Peyer's patch (tissue), 4 donors: ENCODE data around the gene CYP4F22. TPM values are rescaled to one million over a fixed set of nuclear protein-coding genes. Genes with fewer than 3 reads are reported as not detected.
"Not testable (repeated sequence)": the region's sequence is repeated elsewhere in the genome, so short reads cannot be mapped to it uniquely, and the experiment has no call there.

Experiments used
- DNase-seq, 3 donors: peaks; one replicate each; pipeline ENCODE4 v3.0.0-alpha.2; 2017 to 2019
- H3K27ac ChIP-seq, 4 donors: fragments of 200-600 bp; sonication (generic); one replicate each; pipeline ENCODE4 v1.5.1; 2016 to 2019
- H3K27me3 ChIP-seq, 2 donors: fragments of 200-600 bp; sonication (generic); one replicate each; pipeline ENCODE4 v1.5.1; 2019
- H3K36me3 ChIP-seq, 3 donors: fragments of 200-600 bp; sonication (generic); one replicate each; pipeline ENCODE4 v1.5.1; 2016 to 2019
- H3K4me1 ChIP-seq, 4 donors: fragments of 200-600 bp; sonication (generic); one replicate each; pipeline ENCODE4 v1.5.1; 2016 to 2019
- H3K4me3 ChIP-seq, 4 donors: fragments of 200-600 bp; sonication (generic); 1 replicate in 3 of 4; 2 replicates in 1 of 4; pipeline ENCODE4 v1.5.1; 2016 to 2019; ENCODE audit warnings: mild to moderate bottlenecking in 1 of 4
- H3K9me3 ChIP-seq, 4 donors: fragments of 200-600 bp; sonication (generic); one replicate each; pipeline ENCODE4 v1.5.1; 2016 to 2019; ENCODE audit warnings: mild to moderate bottlenecking in 1 of 4
- CTCF ChIP-seq, 6 experiments: fragments of 450-650 bp in 4 of 6; fragments of 200-600 bp in 2 of 6; sonication (generic) in 1 of 6; IDR thresholded peaks; one replicate each; pipeline ENCODE4 v1.5.1; 2017 to 2019; ENCODE audit warnings: antibody characterized with exemption in 6 of 6, mild to moderate bottlenecking in 3 of 6, moderate library complexity in 1 of 6
- POLR2A ChIP-seq, 2 donors: fragments of 450-650 bp; IDR thresholded peaks; one replicate each; pipeline ENCODE4 v1.5.1; 2017; ENCODE audit warnings: antibody characterized with exemption in 2 of 2, mild to moderate bottlenecking in 2 of 2, moderate library complexity in 2 of 2
- total RNA-seq, 4 donors: library from RNA; depleted of rRNA; stranded (reverse); fragments of >200 nt; gene quantifications; one replicate each; pipeline ENCODE4 v1.1.0, GENCODE V29; 2016

Gene CYP4F22
- total RNA-seq, 4 donors from 2014 or later: not detected

DNA sequence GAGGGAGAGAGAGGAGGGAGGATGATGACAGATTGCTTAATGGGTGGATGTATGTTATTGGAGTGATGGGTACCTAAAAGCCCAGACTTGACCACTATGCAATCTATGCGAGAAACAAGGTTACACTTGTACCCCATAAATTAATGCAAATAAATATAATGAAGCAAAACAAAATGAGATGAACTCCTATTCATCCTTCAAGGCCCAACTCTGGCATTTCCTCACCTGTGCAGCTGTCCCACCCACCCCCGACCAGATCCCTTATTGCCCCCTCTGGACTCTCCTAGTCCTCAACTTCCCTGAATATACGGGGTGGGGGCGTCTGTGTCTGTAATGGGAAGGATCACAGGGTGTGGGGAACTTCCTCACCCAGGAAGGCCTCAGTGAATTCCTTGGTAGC lies 33.2 kb upstream of the CYP4F22 start:
- no peak overlapping the region for H3K27ac ChIP-seq
- TF ChIP-seq POLR2A (IDR thresholded peaks at IDR 0.05) (no peak), CTCF (IDR thresholded peaks at IDR 0.05) (no peak)
- no peak overlapping the region for H3K4me3 ChIP-seq
- no peaks in the 10 kb centered on the region for H3K27me3 ChIP-seq
- H3K36me3 ChIP-seq: no peaks in the 10 kb centered on the region
- no peaks in the 10 kb centered on the region for H3K9me3 ChIP-seq
- DNase-seq: no peak
- H3K4me1 ChIP-seq: no peaks in the 10 kb centered on the region

DNA sequence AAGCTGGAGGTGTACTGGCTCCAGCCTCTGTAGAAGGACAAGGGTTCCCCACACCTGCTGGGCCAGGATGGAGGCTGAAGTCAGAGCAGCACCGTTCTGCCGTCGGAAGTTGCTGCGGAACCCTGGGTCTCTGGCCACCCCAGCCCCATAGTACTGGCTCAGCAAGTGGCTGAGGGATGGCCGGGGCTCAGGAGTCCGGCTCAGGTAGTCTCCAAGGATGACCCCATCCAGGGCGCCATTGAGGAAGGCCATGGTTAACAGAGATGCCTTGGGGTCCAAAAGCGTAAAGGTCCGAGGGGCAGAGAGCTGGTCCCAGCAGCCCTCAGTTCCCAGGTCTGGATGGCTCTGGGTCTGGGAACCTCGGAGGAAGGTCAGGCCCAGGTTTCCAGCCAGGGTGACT lies 32.7 kb upstream of the CYP4F22 start:
- DNase-seq: no peak
- H3K4me1 ChIP-seq: no peaks in the 10 kb centered on the region
- no peaks in the 10 kb centered on the region for H3K27me3 ChIP-seq
- no peak overlapping the region for H3K27ac ChIP-seq
- H3K9me3 ChIP-seq: no peaks in the 10 kb centered on the region
- no peak overlapping the region for H3K4me3 ChIP-seq
- no peak for TF ChIP-seq CTCF (IDR thresholded peaks at IDR 0.05)
- no peak for TF ChIP-seq POLR2A (IDR thresholded peaks at IDR 0.05)
- H3K36me3 ChIP-seq: no peaks in the 10 kb centered on the region

- no peak overlapping the region for H3K27ac ChIP-seq
- no peaks in the 10 kb centered on the region for H3K36me3 ChIP-seq
- H3K27me3 ChIP-seq: no peaks in the 10 kb centered on the region
- H3K4me1 ChIP-seq: no peaks in the 10 kb centered on the region
- H3K9me3 ChIP-seq: no peaks in the 10 kb centered on the region
- TF ChIP-seq POLR2A (IDR thresholded peaks at IDR 0.05): no peak
- TF ChIP-seq CTCF (IDR thresholded peaks at IDR 0.05): no peak
- DNase-seq: no peak
- H3K4me3 ChIP-seq: no peak overlapping the region
Measured at GRCh38 chr19:15476325-15476724, 32.0 kb upstream of the CYP4F22 start.

- no peaks in the 10 kb centered on the region for H3K27me3 ChIP-seq
- no peak for TF ChIP-seq POLR2A (IDR thresholded peaks at IDR 0.05)
- TF ChIP-seq CTCF (IDR thresholded peaks at IDR 0.05): no peak
- H3K9me3 ChIP-seq: no peaks in the 10 kb centered on the region
- H3K36me3 ChIP-seq: no peaks in the 10 kb centered on the region
- no peak within 1 kb of the TSS for H3K27ac ChIP-seq
- DNase-seq: no peak
- no peak within 1 kb of the TSS for H3K4me3 ChIP-seq
- H3K4me1 ChIP-seq: no peaks in the 10 kb centered on the region
Measured at GRCh38 chr19:15479391-15480345, 28.7 kb upstream of the CYP4F22 start, which contains the start of gene PGLYRP2. Gene PGLYRP2 (minus strand): TSS chr19:15479501. CDS start chr19:15479371, 130 bp downstream.

- not testable (repeated sequence) for DNase-seq, H3K9me3 ChIP-seq, H3K4me3 ChIP-seq, H3K4me1 ChIP-seq, H3K27me3 ChIP-seq, H3K27ac ChIP-seq, H3K36me3 ChIP-seq
Measured at GRCh38 chr19:15480996-15481395, 27.3 kb upstream of the CYP4F22 start.

DNA sequence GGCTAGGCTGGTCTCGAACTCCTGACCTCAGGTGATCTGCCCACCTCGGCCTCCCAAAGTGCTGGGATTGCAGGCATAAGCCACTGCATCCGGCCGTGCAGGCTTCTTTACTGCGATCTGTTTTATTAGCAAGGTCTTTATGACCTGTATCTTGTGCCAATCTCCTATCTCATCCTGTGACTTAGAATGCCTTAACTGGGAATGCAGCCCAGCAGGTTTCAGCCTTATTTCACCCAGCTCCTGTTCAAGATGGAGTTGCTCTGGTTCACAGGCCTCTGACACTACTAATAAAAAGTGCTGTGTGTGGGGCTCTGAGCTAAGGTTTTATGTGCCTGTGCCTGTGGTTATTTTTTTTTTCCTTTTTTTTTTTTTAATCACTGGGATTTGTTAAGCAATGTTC lies 22.6 kb upstream of the CYP4F22 start:
- not testable (repeated sequence) for DNase-seq, H3K27me3 ChIP-seq, H3K4me1 ChIP-seq, H3K4me3 ChIP-seq, H3K9me3 ChIP-seq, H3K36me3 ChIP-seq, H3K27ac ChIP-seq
